ENCODE measurements around the gene GPR183.

GRCh38 chr13:99352351-99353245, 45.4 kb upstream of the GPR183 start:
- TF ChIP-seq GATA2 (IDR thresholded peaks at IDR 0.05; ENCODE audit: low read depth, low read length), result no peak
- no peak for TF ChIP-seq GATA3 (IDR thresholded peaks at IDR 0.05; ENCODE audit: low read depth, low read length)
